GM12878 (cell line): ENCODE results near the gene JADE3. TPM values are rescaled to one million over a fixed set of nuclear protein-coding genes. Genes with fewer than 3 reads are reported as not detected.

Experiments used
- ATAC-seq: fragments of 200-7000 bp; cut with Tn5 transposase; 3 replicates; pipeline ENCODE4 v1.9.1; 2020; ENCODE audit warnings: mild to moderate bottlenecking, moderate library complexity
- BruUV-seq: library from RNA; stranded (reverse); fragments of 400-500 nt; replicated peaks from 2 replicates; lab custom pipeline; 2021; lab: Mats Ljungman, UMichigan
- CTCF ChIA-PET: fragments of 300-600 bp; sonication (Branson Sonifier 250); formaldehyde crosslinking; extraction: SDS; loops from one replicate; lab custom pipeline; 2021; ENCODE audit warnings: inconsistent platforms; lab: Yijun Ruan, JAX
- POLR2A ChIA-PET: fragments of 350-600 bp; formaldehyde crosslinking; extraction: SDS; loops from one replicate; lab custom pipeline; 2021; ENCODE audit warnings: inconsistent platforms; lab: Charles Lee
- RAD21 ChIA-PET: fragments of 300-600 bp; sonication (Branson Sonifier 250); formaldehyde crosslinking; loops from one replicate; lab custom pipeline; 2023; ENCODE audit warnings: antibody characterized with exemption; ENCODE audit not compliant: unreplicated experiment; lab: Charles Lee
- SMC1A ChIA-PET: fragments of 300-600 bp; sonication (Branson Sonifier 250); formaldehyde crosslinking; loops from one replicate; lab custom pipeline; 2023; ENCODE audit not compliant: unreplicated experiment, uncharacterized antibody; lab: Charles Lee
- DNase-seq: peaks from one replicate; pipeline ENCODE4 v3.0.0-alpha.2; 2011; ENCODE audit warnings: low read depth, low spot score
- FAIRE-seq: peaks from 3 replicates; lab custom pipeline; 2011; peaks lifted over from hg19 to GRCh38; lab: Jason Lieb, UNC
- H2AFZ ChIP-seq: 2 replicates; pipeline ENCODE4 v1.6.0; 2011; ENCODE audit warnings: low read depth, low read length, control low read depth; ENCODE audit not compliant: control insufficient read depth
- H3K27ac ChIP-seq: 2 replicates; pipeline ENCODE4 v1.5.1; 2011; ENCODE audit warnings: control low read depth; ENCODE audit not compliant: control insufficient read depth, insufficient read depth
- H3K27me3 ChIP-seq, 2 experiments: replicated peaks in 1 of 2; 2 replicates each; pipeline versions ENCODE4 v1.6.0 to v1.6.1; 2011; ENCODE audit warnings: low read length in 1 of 2; ENCODE audit not compliant: control insufficient read depth in 2 of 2, insufficient read depth in 2 of 2
- H3K36me3 ChIP-seq, 2 experiments: 2 replicates each; pipeline ENCODE4 v1.5.1; 2011; ENCODE audit warnings: low read length in 1 of 2; ENCODE audit not compliant: control insufficient read depth in 2 of 2, insufficient read depth in 2 of 2
- H3K4me1 ChIP-seq: 2 replicates; pipeline ENCODE4 v1.6.1; 2011; ENCODE audit warnings: mild to moderate bottlenecking, low read length, moderate library complexity, mixed read lengths; ENCODE audit not compliant: control insufficient read depth, insufficient read depth
- H3K4me2 ChIP-seq: 2 replicates; pipeline ENCODE4 v1.6.0; 2011; ENCODE audit warnings: control low read depth; ENCODE audit not compliant: control insufficient read depth, insufficient read depth
- H3K4me3 ChIP-seq: fragments of 200-600 bp; sonication (generic); 2 replicates; pipeline ENCODE4 v1.5.1; 2016
- H3K79me2 ChIP-seq: 2 replicates; pipeline ENCODE4 v1.6.0; 2011; ENCODE audit warnings: low read length; ENCODE audit not compliant: control insufficient read depth, insufficient read depth
- H3K9ac ChIP-seq: 2 replicates; pipeline ENCODE4 v1.8.0; 2011; ENCODE audit warnings: low read length, control low read depth, mixed read lengths; ENCODE audit not compliant: control insufficient read depth, insufficient read depth
- H3K9me3 ChIP-seq: replicated peaks from 3 replicates; pipeline ENCODE4 v1.5.1; 2011; ENCODE audit warnings: mild to moderate bottlenecking, low read length; ENCODE audit not compliant: control insufficient read depth, insufficient read depth
- H4K20me1 ChIP-seq: 2 replicates; pipeline ENCODE4 v1.6.0; 2011; ENCODE audit not compliant: control insufficient read depth, insufficient read depth
- BACH1 ChIP-seq: fragments of 450-650 bp; IDR thresholded peaks from 2 replicates; pipeline ENCODE4 v1.6.1; 2017; ENCODE audit warnings: mild to moderate bottlenecking, borderline replicate concordance
- CREM ChIP-seq: IDR thresholded peaks from 2 replicates; pipeline ENCODE4 v1.6.1; 2014; ENCODE audit warnings: antibody characterized with exemption, low read depth
- NFIC ChIP-seq: IDR thresholded peaks from 2 replicates; pipeline ENCODE4 v1.6.1; 2012; ENCODE audit warnings: low read depth, mild to moderate bottlenecking, inconsistent platforms, low read length, moderate library complexity
- POLR2AphosphoS5 ChIP-seq: IDR thresholded peaks from 2 replicates; pipeline ENCODE4 v1.6.1; 2011; ENCODE audit warnings: mild to moderate bottlenecking, low read length, inconsistent platforms
- ZNF217 ChIP-seq: fragments of 450-650 bp; IDR thresholded peaks from 2 replicates; pipeline ENCODE4 v1.6.1; 2017; ENCODE audit warnings: antibody characterized with exemption, mild to moderate bottlenecking
- WGBS: methylation state at CpG from one replicate; pipeline ENCODE4 v1.1.6; 2016; ENCODE audit warnings: low lambda C conversion rate; ENCODE audit not compliant: insufficient replicate concordance, insufficient coverage; ENCODE audit errors: missing lambda C conversion rate; 5-methylcytosine and 5-hydroxymethylcytosine counted together
- in situ Hi-C: fragments of 300-500 bp; cut with MboI; formaldehyde crosslinking; loops from 9 replicates; pipeline ENCODE4 v1.14.3; 2018; ENCODE audit warnings: mixed read lengths
- intact Hi-C: fragments of 100-400 bp; cut with micrococcal nuclease; formaldehyde crosslinking; loops from one replicate; pipeline ENCODE4 v1.14.2; 2022; ENCODE audit not compliant: unreplicated experiment
- polyA plus RNA-seq, 11 experiments: library from polyadenylated mRNA; depleted of rRNA in 4 of 11; unstranded in 6 of 11; stranded (reverse) in 5 of 11; fragments of >200 nt; fragmentation: Nextera tagmentation in 4 of 11; fragmentation: Illumina TruSeq in 1 of 11; extraction: Ambion mirVana in 4 of 11; extraction: Trizol in 1 of 11; gene quantifications; 1 replicate in 1 of 11; 2 replicates in 10 of 11; pipeline versions ENCODE4 v1.2.1 to v1.2.3, GENCODE V29; 2011 to 2016; ENCODE audit warnings: inconsistent platforms in 2 of 11, missing spikeins in 2 of 11, low read depth in 1 of 11
- total RNA-seq, 4 experiments: library from RNA; depleted of rRNA in 3 of 4; stranded (reverse); fragments of >200 nt in 3 of 4; fragmentation: Illumina TruSeq in 1 of 4; extraction: Trizol in 1 of 4; gene quantifications; 2 replicates each; pipeline versions ENCODE4 v1.2.1 to v1.2.3, GENCODE V29; 2013 to 2021
- TF ChIP-seq, protein P1 (sequence below): fragments of 450-650 bp; IDR thresholded peaks from 2 replicates; pipeline ENCODE4 v1.6.1; 2017; ENCODE audit warnings: mild to moderate bottlenecking, moderate library complexity
- TF ChIP-seq, protein P2 (sequence below): fragments of 150-350 bp; IDR thresholded peaks from 2 replicates; pipeline ENCODE4 v1.6.1; 2014; ENCODE audit warnings: mild to moderate bottlenecking, low read depth, low read length
- TF ChIP-seq, protein P3 (sequence below): fragments of 450-650 bp; IDR thresholded peaks from 2 replicates; pipeline ENCODE4 v1.6.1; 2017; ENCODE audit warnings: low read depth, mild to moderate bottlenecking, moderate library complexity
- TF ChIP-seq, protein P4 (sequence below): fragments of 450-650 bp; conservative IDR thresholded peaks from 2 replicates; pipeline ENCODE4 v1.6.1; 2017; ENCODE audit warnings: mild to moderate bottlenecking, moderate library complexity
- TF ChIP-seq, protein P5 (sequence below): IDR thresholded peaks from 2 replicates; pipeline ENCODE4 v1.6.1; 2011; ENCODE audit warnings: borderline replicate concordance, low read depth, mild to moderate bottlenecking, moderate library complexity, mixed read lengths, low read length; ENCODE audit not compliant: insufficient read depth; ENCODE audit errors: extremely low read length

Gene JADE3
- total and polyA plus RNA-seq, 10 of the 15 experiments (the other 5 are each of a cell fraction or from before 2014, with no cell fraction given) = 0.06 to 13.0 (median 0.65) TPM

DNA sequence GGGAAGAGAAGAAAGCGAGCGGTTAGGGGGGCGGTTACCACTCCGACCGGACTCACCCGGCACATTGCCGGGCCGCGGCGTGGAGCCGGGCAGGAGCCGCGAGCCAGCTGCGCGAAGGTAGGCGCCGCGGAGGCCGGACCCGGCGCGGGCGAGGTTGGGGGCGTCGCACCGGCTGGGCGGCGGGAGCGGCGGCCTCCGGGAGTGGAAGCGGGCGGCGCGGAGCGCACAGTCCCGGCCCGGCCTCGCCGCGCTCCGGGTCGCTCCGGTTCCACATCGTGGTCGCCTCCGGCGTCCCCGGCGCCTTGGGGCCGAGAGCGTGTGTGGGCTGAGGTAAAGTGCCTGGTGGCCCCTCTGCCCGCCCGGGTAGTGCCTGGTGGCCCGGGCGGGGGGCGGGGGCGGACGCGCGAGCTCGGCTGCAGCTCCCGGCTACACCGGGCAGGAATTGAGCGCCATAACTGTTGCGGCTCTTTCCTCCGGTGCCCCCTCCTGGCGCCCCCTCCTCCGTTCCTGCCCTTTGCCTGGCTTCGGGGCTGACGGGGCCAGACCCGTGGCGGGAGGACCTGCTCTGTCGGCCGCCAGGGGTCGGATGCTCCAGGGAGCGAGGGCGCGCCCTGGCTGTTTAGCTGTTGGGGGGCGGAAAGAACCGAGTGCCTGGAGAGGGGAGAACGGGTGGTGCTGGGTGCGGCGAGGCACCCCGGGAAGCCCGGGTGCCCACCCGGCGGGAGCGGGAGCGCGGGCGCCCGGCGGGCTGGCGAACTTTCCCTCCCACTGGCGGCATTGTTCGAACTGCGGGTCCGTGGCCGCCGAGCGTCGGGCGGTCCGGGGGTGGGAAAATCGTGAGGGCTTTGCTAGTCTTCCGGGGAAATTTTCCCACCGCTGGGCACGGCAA, 626 bp downstream of the JADE3 start:
- Histone ChIP-seq H3K9ac (peak overlapping the region; percentile 39; the same call in 1 of the 2 replicates), H3K4me3 (peak overlapping the region; percentile 14), H3K4me2 (peak overlapping the region; percentile 74), H3K36me3 (no peaks in the 10 kb centered on the region), H2AFZ (peak overlapping the region; percentile 60), H3K9me3 (no peaks in the 10 kb centered on the region), H4K20me1 (no peaks in the 10 kb centered on the region), H3K27me3 (peaks cover 0 to 1% of the 10 kb centered on the region in 2 experiments; a peak in 3 of 4 replicates), H3K27ac (no peak overlapping the region), H3K79me2 (no peaks in the 10 kb centered on the region; the same call in 1 of the 2 replicates), H3K4me1 (no peaks in the 10 kb centered on the region)
- ChIA-PET SMC1A (interaction anchor here (1.0 to 1.4 kb wide), 3 partner anchors 8 to 62 kb away, joined by 3 read pairs; no protein-coding TSS in a partner anchor), POLR2A (no interaction called here), RAD21 (interaction anchor here (0.6 to 3.2 kb wide), 3 partner anchors 10 to 65 kb away, joined by 4 to 17 read pairs (median 6); no protein-coding TSS in a partner anchor), CTCF (interaction anchor here (0.7 to 0.9 kb wide), 5 partner anchors 19 to 65 kb away, joined by 3 to 4 read pairs (median 3); no protein-coding TSS in a partner anchor)
- DNase-seq = no peak
- FAIRE-seq = no peak
- peak; percentile 85 for ATAC-seq
- intact Hi-C loops (loop anchor here (2.0 kb wide), 1 partner anchor 66 kb away; no protein-coding TSS in a partner anchor), in situ Hi-C loops (no loop called here)
- WGBS = 36% methylated on average over 65 of the region's 109 CpGs
- BruUV-seq = no TSS peak
- TF ChIP-seq, protein P1, sequence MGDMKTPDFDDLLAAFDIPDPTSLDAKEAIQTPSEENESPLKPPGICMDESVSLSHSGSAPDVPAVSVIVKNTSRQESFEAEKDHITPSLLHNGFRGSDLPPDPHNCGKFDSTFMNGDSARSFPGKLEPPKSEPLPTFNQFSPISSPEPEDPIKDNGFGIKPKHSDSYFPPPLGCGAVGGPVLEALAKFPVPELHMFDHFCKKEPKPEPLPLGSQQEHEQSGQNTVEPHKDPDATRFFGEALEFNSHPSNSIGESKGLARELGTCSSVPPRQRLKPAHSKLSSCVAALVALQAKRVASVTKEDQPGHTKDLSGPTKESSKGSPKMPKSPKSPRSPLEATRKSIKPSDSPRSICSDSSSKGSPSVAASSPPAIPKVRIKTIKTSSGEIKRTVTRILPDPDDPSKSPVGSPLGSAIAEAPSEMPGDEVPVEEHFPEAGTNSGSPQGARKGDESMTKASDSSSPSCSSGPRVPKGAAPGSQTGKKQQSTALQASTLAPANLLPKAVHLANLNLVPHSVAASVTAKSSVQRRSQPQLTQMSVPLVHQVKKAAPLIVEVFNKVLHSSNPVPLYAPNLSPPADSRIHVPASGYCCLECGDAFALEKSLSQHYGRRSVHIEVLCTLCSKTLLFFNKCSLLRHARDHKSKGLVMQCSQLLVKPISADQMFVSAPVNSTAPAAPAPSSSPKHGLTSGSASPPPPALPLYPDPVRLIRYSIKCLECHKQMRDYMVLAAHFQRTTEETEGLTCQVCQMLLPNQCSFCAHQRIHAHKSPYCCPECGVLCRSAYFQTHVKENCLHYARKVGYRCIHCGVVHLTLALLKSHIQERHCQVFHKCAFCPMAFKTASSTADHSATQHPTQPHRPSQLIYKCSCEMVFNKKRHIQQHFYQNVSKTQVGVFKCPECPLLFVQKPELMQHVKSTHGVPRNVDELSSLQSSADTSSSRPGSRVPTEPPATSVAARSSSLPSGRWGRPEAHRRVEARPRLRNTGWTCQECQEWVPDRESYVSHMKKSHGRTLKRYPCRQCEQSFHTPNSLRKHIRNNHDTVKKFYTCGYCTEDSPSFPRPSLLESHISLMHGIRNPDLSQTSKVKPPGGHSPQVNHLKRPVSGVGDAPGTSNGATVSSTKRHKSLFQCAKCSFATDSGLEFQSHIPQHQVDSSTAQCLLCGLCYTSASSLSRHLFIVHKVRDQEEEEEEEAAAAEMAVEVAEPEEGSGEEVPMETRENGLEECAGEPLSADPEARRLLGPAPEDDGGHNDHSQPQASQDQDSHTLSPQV = no peak
- TF ChIP-seq, protein P2, sequence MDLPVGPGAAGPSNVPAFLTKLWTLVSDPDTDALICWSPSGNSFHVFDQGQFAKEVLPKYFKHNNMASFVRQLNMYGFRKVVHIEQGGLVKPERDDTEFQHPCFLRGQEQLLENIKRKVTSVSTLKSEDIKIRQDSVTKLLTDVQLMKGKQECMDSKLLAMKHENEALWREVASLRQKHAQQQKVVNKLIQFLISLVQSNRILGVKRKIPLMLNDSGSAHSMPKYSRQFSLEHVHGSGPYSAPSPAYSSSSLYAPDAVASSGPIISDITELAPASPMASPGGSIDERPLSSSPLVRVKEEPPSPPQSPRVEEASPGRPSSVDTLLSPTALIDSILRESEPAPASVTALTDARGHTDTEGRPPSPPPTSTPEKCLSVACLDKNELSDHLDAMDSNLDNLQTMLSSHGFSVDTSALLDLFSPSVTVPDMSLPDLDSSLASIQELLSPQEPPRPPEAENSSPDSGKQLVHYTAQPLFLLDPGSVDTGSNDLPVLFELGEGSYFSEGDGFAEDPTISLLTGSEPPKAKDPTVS = no peak
- TF ChIP-seq, protein P3, sequence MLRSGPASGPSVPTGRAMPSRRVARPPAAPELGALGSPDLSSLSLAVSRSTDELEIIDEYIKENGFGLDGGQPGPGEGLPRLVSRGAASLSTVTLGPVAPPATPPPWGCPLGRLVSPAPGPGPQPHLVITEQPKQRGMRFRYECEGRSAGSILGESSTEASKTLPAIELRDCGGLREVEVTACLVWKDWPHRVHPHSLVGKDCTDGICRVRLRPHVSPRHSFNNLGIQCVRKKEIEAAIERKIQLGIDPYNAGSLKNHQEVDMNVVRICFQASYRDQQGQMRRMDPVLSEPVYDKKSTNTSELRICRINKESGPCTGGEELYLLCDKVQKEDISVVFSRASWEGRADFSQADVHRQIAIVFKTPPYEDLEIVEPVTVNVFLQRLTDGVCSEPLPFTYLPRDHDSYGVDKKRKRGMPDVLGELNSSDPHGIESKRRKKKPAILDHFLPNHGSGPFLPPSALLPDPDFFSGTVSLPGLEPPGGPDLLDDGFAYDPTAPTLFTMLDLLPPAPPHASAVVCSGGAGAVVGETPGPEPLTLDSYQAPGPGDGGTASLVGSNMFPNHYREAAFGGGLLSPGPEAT = peak; percentile 24; the same call in 1 of the 2 replicates
- TF ChIP-seq POLR2AphosphoS5 (no peak), ZNF217 (no peak), CREM (no peak), NFIC (no peak), BACH1 (no peak)
- TF ChIP-seq, protein P4, sequence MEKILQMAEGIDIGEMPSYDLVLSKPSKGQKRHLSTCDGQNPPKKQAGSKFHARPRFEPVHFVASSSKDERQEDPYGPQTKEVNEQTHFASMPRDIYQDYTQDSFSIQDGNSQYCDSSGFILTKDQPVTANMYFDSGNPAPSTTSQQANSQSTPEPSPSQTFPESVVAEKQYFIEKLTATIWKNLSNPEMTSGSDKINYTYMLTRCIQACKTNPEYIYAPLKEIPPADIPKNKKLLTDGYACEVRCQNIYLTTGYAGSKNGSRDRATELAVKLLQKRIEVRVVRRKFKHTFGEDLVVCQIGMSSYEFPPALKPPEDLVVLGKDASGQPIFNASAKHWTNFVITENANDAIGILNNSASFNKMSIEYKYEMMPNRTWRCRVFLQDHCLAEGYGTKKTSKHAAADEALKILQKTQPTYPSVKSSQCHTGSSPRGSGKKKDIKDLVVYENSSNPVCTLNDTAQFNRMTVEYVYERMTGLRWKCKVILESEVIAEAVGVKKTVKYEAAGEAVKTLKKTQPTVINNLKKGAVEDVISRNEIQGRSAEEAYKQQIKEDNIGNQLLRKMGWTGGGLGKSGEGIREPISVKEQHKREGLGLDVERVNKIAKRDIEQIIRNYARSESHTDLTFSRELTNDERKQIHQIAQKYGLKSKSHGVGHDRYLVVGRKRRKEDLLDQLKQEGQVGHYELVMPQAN = 0 out of 2 replicates have a peak, but pooled peaks have one; percentile 9
- TF ChIP-seq, protein P5, sequence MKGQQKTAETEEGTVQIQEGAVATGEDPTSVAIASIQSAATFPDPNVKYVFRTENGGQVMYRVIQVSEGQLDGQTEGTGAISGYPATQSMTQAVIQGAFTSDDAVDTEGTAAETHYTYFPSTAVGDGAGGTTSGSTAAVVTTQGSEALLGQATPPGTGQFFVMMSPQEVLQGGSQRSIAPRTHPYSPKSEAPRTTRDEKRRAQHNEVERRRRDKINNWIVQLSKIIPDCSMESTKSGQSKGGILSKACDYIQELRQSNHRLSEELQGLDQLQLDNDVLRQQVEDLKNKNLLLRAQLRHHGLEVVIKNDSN = no peak
